ENCODE measurements around the gene ATP6V0D1.
A peak's percentile ranks its signal among the peaks of the same experiment; 100 is the strongest.

ATP6V0D1 gene

GRCh38 chr16:67456391-67457081 is 24.4 kb downstream of the ATP6V0D1 start:
- peak; percentile 66 for TF ChIP-seq CTCF (IDR thresholded peaks at IDR 0.05; ENCODE audit: control insufficient read depth, extremely low read depth, insufficient read depth)
- no peak overlapping the region for H3K4me3 ChIP-seq (ENCODE audit: low read depth, low read length)
- peak; percentile 92 for DNase-seq (ENCODE audit: low read depth)

DNA sequence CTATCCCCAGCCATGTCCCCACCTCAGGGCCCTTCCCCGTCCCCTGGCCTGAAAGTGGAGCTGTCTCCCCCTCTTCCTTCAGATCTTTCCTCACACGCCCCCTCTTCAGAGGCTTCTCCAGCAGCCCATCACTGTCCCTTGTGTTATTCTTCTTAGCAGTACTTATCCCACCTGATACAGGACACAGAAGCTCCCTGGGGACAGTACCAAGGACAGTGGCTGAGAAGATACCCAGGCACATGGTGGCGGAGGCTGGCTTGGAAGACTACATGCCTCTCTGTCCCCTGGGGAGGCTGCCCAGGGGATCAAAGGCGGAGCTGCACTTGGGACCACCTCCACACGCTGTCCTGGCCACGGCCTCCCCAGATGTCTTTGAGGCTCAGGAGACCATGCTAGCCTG is 26.1 kb downstream of the ATP6V0D1 start:
- H3K4me3 ChIP-seq (ENCODE audit: low read depth, low read length), result no peak overlapping the region
- no peak for DNase-seq (ENCODE audit: low read depth)
- TF ChIP-seq CTCF (IDR thresholded peaks at IDR 0.05; ENCODE audit: control insufficient read depth, extremely low read depth, insufficient read depth), result no peak

- no peak for TF ChIP-seq CTCF (IDR thresholded peaks at IDR 0.05; ENCODE audit: control insufficient read depth, extremely low read depth, insufficient read depth)
These were observed 26.9 kb downstream of the ATP6V0D1 start for GRCh38 chr16:67454104-67454503.

DNA sequence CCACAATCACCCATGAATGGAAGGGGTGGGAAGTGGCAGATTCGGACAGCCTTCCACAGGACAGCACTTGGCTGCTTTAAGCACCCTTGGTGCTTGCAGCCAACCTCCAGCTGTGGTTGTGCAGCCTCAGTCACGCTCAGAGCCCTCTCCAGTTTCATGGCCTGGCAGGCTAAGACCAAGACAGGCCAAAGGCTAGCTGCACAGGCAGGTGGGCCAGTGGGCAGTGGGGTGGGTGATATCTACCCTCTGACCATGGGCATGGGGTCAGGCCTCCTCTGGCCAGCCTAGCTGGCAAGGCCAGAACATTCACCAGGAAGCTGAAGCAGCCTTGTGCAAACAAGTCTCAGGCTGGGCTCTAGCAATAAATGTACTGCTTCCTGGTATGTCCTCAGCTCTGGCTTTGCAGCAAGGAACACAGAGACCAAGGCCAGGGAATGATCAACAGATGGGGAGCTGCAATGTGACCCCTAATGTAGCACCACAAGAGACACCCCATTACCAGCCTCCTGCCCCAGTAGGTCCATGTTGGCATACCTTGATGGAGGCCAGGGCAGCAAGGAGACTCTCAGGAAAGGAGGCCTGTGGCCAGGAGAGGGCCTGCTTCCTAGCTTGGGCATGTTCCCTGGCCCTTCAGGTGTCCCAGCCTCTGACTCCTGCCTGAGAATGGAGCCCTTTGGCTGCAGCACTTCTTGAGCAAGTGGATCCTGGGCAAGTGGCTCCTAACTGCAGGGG is 29.1 kb downstream of the ATP6V0D1 start:
- no peak overlapping the region for H3K4me3 ChIP-seq (ENCODE audit: low read depth, low read length)
- peak; percentile 90 for DNase-seq (ENCODE audit: low read depth)
- TF ChIP-seq CTCF (IDR thresholded peaks at IDR 0.05; ENCODE audit: control insufficient read depth, extremely low read depth, insufficient read depth), result no peak

More at GRCh38 chr16:67454104-67454503, 26.9 kb downstream of the ATP6V0D1 start:
- H3K4me3 ChIP-seq (ENCODE audit: low read depth, low read length), result no peak overlapping the region
- no peak for DNase-seq (ENCODE audit: low read depth)

- DNase-seq (ENCODE audit: low read depth), result no peak
- H3K4me3 ChIP-seq (ENCODE audit: low read depth, low read length), result no peak overlapping the region
- TF ChIP-seq CTCF (IDR thresholded peaks at IDR 0.05; ENCODE audit: control insufficient read depth, extremely low read depth, insufficient read depth), result no peak
These were observed 29.8 kb downstream of the ATP6V0D1 start for GRCh38 chr16:67451061-67451703.

DNA sequence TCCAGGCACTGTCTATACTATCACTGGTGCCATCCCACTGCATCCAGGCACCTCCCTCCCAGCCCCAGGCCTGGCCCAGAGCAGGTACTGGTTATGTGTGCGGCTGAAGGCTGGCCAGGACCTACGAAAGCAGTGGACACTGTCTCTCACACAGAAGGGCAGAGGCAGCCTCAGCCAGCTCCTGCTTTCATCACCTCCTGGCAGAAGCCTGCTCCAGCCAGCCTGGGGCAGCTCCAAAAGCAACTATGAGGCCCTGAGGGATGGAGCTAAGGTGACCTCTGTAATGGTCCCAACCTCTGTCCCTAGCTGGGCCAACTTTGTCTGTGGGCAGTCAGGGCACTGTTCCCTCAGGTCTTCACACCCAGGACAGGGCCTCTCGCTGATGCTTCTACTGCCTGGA is 31.2 kb downstream of the ATP6V0D1 start:
- no peak for DNase-seq (ENCODE audit: low read depth)
- TF ChIP-seq CTCF (IDR thresholded peaks at IDR 0.05; ENCODE audit: control insufficient read depth, extremely low read depth, insufficient read depth), result no peak
- H3K4me3 ChIP-seq (ENCODE audit: low read depth, low read length), result no peak overlapping the region

Measured in LNCaP clone FGC (cell line).